ENCODE measurements around the gene ST6GAL1. TPM values are rescaled to one million over a fixed set of nuclear protein-coding genes. Genes with fewer than 3 reads are reported as not detected.
"Not testable (repeated sequence)": the region's sequence is repeated elsewhere in the genome, so short reads cannot be mapped to it uniquely, and the experiment has no call there.

ST6GAL1 gene
- total RNA-seq, 1 donor from 2014 or later: 36.6 TPM

DNA sequence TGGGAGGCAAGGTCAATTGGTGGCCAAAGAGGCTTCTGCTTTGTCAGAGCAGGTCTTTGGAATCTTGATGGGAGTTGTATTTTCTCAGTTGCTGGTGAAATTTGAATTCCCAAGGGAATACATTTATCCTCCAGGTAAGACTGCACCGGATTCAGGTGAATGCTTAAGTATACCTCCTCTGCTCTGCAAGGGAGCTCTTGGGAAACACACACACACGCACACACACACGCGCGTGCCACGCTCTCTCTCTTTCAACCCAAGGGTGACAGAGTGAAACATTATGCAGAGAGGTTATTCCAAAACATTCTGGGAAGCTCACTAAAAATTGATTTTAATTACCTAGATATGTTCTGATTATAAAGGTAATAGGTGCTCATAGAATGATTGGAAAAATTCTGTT is 33.7 kb downstream of the ST6GAL1 start:
- H3K9me3 Mint-ChIP-seq (ENCODE audit: low read depth): peaks cover 4% of the 10 kb centered on the region
- H3K27me3 Mint-ChIP-seq (ENCODE audit: low read depth): no peaks in the 10 kb centered on the region
- no peak overlapping the region for H3K27ac Mint-ChIP-seq (ENCODE audit: unreplicated experiment)
- H3K4me3 Mint-ChIP-seq (ENCODE audit: unreplicated experiment): no peak overlapping the region
- peaks cover 7% of the 10 kb centered on the region for H3K36me3 Mint-ChIP-seq (ENCODE audit: low read depth)
- TF ChIP-seq, protein P1, sequence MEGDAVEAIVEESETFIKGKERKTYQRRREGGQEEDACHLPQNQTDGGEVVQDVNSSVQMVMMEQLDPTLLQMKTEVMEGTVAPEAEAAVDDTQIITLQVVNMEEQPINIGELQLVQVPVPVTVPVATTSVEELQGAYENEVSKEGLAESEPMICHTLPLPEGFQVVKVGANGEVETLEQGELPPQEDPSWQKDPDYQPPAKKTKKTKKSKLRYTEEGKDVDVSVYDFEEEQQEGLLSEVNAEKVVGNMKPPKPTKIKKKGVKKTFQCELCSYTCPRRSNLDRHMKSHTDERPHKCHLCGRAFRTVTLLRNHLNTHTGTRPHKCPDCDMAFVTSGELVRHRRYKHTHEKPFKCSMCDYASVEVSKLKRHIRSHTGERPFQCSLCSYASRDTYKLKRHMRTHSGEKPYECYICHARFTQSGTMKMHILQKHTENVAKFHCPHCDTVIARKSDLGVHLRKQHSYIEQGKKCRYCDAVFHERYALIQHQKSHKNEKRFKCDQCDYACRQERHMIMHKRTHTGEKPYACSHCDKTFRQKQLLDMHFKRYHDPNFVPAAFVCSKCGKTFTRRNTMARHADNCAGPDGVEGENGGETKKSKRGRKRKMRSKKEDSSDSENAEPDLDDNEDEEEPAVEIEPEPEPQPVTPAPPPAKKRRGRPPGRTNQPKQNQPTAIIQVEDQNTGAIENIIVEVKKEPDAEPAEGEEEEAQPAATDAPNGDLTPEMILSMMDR (IDR thresholded peaks at IDR 0.05): no peak
- peaks cover 46% of the 10 kb centered on the region for H3K4me1 Mint-ChIP-seq (ENCODE audit: low read depth)
- DNase-seq (ENCODE audit: low spot score): no peak

DNA sequence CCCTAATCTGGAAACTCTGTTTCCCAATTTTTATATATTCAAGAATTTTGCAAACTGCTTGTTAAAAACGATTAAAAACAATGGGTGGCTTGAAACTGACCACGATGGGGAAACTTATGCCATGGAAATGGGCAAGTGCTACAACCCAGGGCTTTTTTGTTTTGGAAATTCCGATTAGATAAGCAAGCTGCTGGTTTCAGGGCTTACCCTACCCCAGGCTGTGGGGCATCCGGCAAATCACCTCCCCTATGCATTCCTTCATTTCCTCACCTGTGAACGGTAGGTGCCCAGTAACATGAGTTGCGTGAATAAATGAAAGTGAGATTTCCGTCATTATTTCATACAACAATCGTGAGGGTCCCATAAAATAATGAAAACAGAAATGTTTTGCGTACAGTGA is 34.3 kb downstream of the ST6GAL1 start:
- TF ChIP-seq, protein P1 (IDR thresholded peaks at IDR 0.05): no peak
- Mint-ChIP-seq H3K4me1 (ENCODE audit: low read depth) (peaks cover 50% of the 10 kb centered on the region), H3K36me3 (ENCODE audit: low read depth) (peaks cover 12% of the 10 kb centered on the region), H3K27ac (ENCODE audit: unreplicated experiment) (no peak overlapping the region), H3K27me3 (ENCODE audit: low read depth) (no peaks in the 10 kb centered on the region), H3K9me3 (ENCODE audit: low read depth) (peaks cover 9% of the 10 kb centered on the region), H3K4me3 (ENCODE audit: unreplicated experiment) (no peak overlapping the region)
- no peak for DNase-seq (ENCODE audit: low spot score)

DNA sequence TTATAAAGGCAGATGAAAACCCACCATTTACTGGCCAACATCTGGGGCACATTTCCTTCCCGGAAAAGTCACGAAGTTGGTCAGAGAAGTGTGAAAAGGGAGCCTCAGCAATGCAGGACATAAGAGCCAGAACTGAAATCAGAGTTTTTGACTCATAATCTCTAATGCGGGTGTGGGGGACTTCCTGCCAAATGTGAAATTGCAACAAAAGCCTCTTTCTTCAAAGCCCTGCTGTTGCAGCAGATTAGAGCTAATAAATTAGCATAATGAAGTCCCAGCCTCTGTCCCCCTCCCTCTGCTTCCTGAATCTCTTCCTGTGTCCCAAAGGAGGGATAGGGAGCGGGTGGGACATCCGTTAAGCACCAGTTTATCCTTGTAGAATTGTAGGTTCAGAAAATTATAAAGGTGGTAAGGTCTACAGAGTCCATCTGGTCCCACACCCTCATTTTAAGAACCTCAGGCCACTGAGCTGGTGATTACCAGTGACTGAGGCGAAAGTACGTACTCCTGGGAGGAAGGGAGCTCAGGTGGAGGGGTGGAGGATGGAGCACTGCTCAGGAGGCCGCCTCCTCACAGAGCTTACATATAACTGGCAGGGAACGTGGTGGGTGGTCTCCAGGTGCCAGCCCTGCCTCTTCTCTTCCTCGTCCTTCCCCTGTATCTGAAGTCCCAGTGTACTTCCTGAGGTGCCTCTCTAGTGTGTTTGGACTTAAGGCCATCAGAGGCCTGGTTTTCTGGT is 35.0 kb downstream of the ST6GAL1 start:
- Mint-ChIP-seq H3K9me3 (ENCODE audit: low read depth) (peaks cover 11% of the 10 kb centered on the region), H3K36me3 (ENCODE audit: low read depth) (peaks cover 12% of the 10 kb centered on the region), H3K4me1 (ENCODE audit: low read depth) (peaks cover 53% of the 10 kb centered on the region), H3K4me3 (ENCODE audit: unreplicated experiment) (no peak overlapping the region), H3K27me3 (ENCODE audit: low read depth) (no peaks in the 10 kb centered on the region), H3K27ac (ENCODE audit: unreplicated experiment) (no peak overlapping the region)
- TF ChIP-seq, protein P1 (IDR thresholded peaks at IDR 0.05): no peak
- no peak for DNase-seq (ENCODE audit: low spot score)

DNA sequence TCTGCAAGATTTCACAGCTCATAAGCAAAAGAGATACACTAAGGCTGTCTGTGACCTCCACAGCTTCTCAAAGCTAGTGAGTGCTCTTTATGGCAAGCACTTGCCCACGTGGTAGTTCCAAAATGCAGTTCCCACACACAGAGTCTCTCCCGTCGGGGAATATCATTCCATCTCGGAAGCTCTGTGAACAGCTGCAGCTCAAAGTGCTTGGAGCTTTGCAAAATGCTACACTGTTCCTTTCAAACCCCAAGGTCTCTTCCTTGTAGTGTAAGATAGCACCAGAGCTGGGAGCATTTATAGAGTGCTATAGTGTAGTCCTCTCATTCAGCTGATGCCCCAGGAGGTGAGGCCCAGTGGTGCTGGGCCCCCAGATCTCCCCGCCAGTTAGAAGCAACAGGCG is 36.1 kb downstream of the ST6GAL1 start:
- no peak overlapping the region for H3K4me3 Mint-ChIP-seq (ENCODE audit: unreplicated experiment)
- peaks cover 57% of the 10 kb centered on the region for H3K4me1 Mint-ChIP-seq (ENCODE audit: low read depth)
- DNase-seq (ENCODE audit: low spot score): no peak
- TF ChIP-seq, protein P1 (IDR thresholded peaks at IDR 0.05): no peak
- H3K27ac Mint-ChIP-seq (ENCODE audit: unreplicated experiment): no peak overlapping the region
- H3K27me3 Mint-ChIP-seq (ENCODE audit: low read depth): no peaks in the 10 kb centered on the region
- H3K9me3 Mint-ChIP-seq (ENCODE audit: low read depth): peaks cover 11% of the 10 kb centered on the region
- H3K36me3 Mint-ChIP-seq (ENCODE audit: low read depth): peaks cover 12% of the 10 kb centered on the region

DNA sequence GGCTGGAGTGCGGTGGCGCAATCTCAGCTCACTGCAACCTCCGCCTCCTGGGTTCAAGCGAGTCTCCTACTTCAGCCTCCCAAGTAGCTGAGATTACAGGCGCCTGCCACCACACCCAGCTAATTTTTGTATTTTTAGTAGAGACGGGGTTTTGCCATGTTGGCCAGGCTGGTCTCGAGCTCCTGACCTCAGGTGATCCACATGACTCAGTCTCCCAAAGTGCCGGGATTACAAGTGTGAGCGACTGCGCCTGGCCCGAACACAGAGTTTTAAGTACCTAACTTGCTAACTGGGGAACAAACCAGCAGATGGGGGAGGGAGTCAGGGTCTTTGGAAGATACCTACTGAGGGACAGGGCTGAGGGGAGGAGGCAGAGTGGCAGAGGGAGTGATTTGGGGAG is 36.9 kb downstream of the ST6GAL1 start:
- Mint-ChIP-seq H3K36me3 (ENCODE audit: low read depth) (peaks cover 12% of the 10 kb centered on the region), H3K4me1 (ENCODE audit: low read depth) (peaks cover 55% of the 10 kb centered on the region), H3K9me3 (ENCODE audit: low read depth) (peaks cover 11% of the 10 kb centered on the region), H3K27ac (ENCODE audit: unreplicated experiment) (peak overlapping the region; percentile 76)
- H3K27me3 Mint-ChIP-seq (ENCODE audit: low read depth); DNase-seq (ENCODE audit: low spot score); H3K4me3 Mint-ChIP-seq (ENCODE audit: unreplicated experiment): not testable (repeated sequence)

DNA sequence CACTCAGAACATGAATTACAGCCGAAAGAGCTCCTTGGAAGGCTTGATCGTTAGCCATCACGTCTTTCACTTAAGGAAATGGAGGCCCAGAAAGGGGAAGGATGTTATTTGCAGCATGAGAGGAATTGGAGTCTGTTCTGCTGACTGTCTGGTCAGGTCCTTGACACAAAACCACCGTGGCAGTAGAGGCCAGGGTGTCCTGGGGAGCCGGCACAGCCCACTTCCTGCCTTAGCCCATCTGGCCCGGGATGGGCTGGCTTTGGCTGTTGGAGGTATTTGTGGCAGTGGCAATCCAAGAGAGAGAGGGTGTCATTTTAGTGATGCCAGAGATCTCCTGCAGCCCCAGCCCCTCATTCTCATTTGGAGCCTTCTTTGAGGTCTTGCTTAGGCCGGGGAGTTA is 37.4 kb downstream of the ST6GAL1 start:
- DNase-seq (ENCODE audit: low spot score): no peak
- Mint-ChIP-seq H3K4me3 (ENCODE audit: unreplicated experiment) (no peak overlapping the region), H3K27ac (ENCODE audit: unreplicated experiment) (peak overlapping the region; percentile 76), H3K27me3 (ENCODE audit: low read depth) (no peaks in the 10 kb centered on the region), H3K9me3 (ENCODE audit: low read depth) (peaks cover 11% of the 10 kb centered on the region), H3K4me1 (ENCODE audit: low read depth) (peaks cover 54% of the 10 kb centered on the region), H3K36me3 (ENCODE audit: low read depth) (peaks cover 16% of the 10 kb centered on the region)
- TF ChIP-seq, protein P1 (IDR thresholded peaks at IDR 0.05): no peak
